SK-N-SH treated with all-trans-retinoic acid at 6 μM for 48 hours (cell line): ENCODE data around the gene NEU4.
"Not testable (repeated sequence)": the region's sequence is repeated elsewhere in the genome, so short reads cannot be mapped to it uniquely, and the experiment has no call there.

Source experiments
- ATAC-seq: fragments of 200-7000 bp; cut with Tn5 transposase; 3 replicates; pipeline ENCODE4 v1.9.1; 2020; ENCODE audit warnings: mild to moderate bottlenecking, moderate library complexity
- ARNTL ChIP-seq: fragments of 450-650 bp; formaldehyde crosslinking; IDR thresholded peaks from 2 replicates; pipeline ENCODE4 v1.5.0; 2020; ENCODE audit warnings: low read depth, mild to moderate bottlenecking, moderate library complexity, borderline replicate concordance
- BACH2 ChIP-seq: fragments of 250-450 bp; sonication (Bioruptor Pico); IDR thresholded peaks from 2 replicates; pipeline ENCODE4 v1.9.0; 2021; ENCODE audit warnings: mild to moderate bottlenecking, borderline replicate concordance
- CSDC2 ChIP-seq: fragments of 250-450 bp; sonication (Bioruptor Pico); IDR thresholded peaks from 2 replicates; pipeline ENCODE4 v1.5.0; 2020; ENCODE audit warnings: mild to moderate bottlenecking, moderate library complexity
- ESRRG ChIP-seq: fragments of 250-450 bp; sonication (Bioruptor Pico); IDR thresholded peaks from 2 replicates; pipeline ENCODE4 v1.6.1; 2021; ENCODE audit warnings: mild to moderate bottlenecking
- GLIS3 ChIP-seq: fragments of 250-450 bp; sonication (Bioruptor Pico); IDR thresholded peaks from 2 replicates; pipeline ENCODE4 v1.5.0; 2020; ENCODE audit warnings: mild to moderate bottlenecking, moderate library complexity
- ISL1 ChIP-seq: fragments of 250-450 bp; sonication (Bioruptor Pico); IDR thresholded peaks from 2 replicates; pipeline ENCODE4 v2.1.2; 2022; ENCODE audit warnings: mild to moderate bottlenecking, moderate library complexity
- OSR1 ChIP-seq: fragments of 250-450 bp; sonication (Bioruptor Pico); IDR thresholded peaks from 2 replicates; pipeline ENCODE4 v1.8.0; 2022; ENCODE audit warnings: moderate library complexity, mild to moderate bottlenecking, inconsistent platforms
- PATZ1 ChIP-seq: fragments of 250-450 bp; sonication (Bioruptor Pico); IDR thresholded peaks from 2 replicates; pipeline ENCODE4 v1.8.0; 2020; ENCODE audit warnings: mild to moderate bottlenecking, moderate library complexity, borderline replicate concordance
- POU6F1 ChIP-seq: fragments of 250-450 bp; sonication (Bioruptor Pico); IDR thresholded peaks from 2 replicates; pipeline ENCODE4 v1.8.0; 2021; ENCODE audit warnings: low read depth, mild to moderate bottlenecking, moderate library complexity, borderline replicate concordance
- PPARA ChIP-seq: fragments of 250-450 bp; sonication (Bioruptor Pico); IDR thresholded peaks from 2 replicates; pipeline ENCODE4 v1.5.0; 2020; ENCODE audit warnings: mild to moderate bottlenecking, borderline replicate concordance
- RARB ChIP-seq: fragments of 250-450 bp; sonication (Bioruptor Pico); IDR thresholded peaks from 2 replicates; pipeline ENCODE4 v1.8.0; 2021; ENCODE audit warnings: mild to moderate bottlenecking, moderate library complexity
- SNAI2 ChIP-seq: fragments of 250-450 bp; sonication (Bioruptor Pico); IDR thresholded peaks from 2 replicates; pipeline ENCODE4 v1.5.0; 2020; ENCODE audit warnings: mild to moderate bottlenecking, moderate library complexity
- TCF4 ChIP-seq: fragments of 250-450 bp; sonication (Bioruptor Pico); IDR thresholded peaks from 2 replicates; pipeline ENCODE4 v1.8.0; 2021; ENCODE audit warnings: mild to moderate bottlenecking, moderate library complexity, borderline replicate concordance
- TOX ChIP-seq: fragments of 250-450 bp; sonication (Bioruptor Pico); IDR thresholded peaks from 2 replicates; pipeline ENCODE4 v1.8.0; 2021; ENCODE audit warnings: mild to moderate bottlenecking, moderate library complexity, borderline replicate concordance
- ZC3H10 ChIP-seq: fragments of 250-450 bp; sonication (Bioruptor Pico); IDR thresholded peaks from 2 replicates; pipeline ENCODE4 v1.5.1; 2021; ENCODE audit warnings: mild to moderate bottlenecking, moderate library complexity
- ZFP3 ChIP-seq: fragments of 250-450 bp; sonication (Bioruptor Pico); IDR thresholded peaks from 2 replicates; pipeline ENCODE4 v1.5.0; 2020; ENCODE audit warnings: mild to moderate bottlenecking, moderate library complexity
- ZFP30 ChIP-seq: fragments of 450-650 bp; formaldehyde crosslinking; IDR thresholded peaks from 2 replicates; pipeline ENCODE4 v1.5.0; 2022; ENCODE audit warnings: mild to moderate bottlenecking, moderate library complexity
- ZNF565 ChIP-seq: fragments of 450-650 bp; formaldehyde crosslinking; conservative IDR thresholded peaks from 2 replicates; pipeline ENCODE4 v1.5.0; 2020; ENCODE audit warnings: low read depth, mild to moderate bottlenecking, moderate library complexity
- ZNF70 ChIP-seq: fragments of 450-650 bp; formaldehyde crosslinking; IDR thresholded peaks from 2 replicates; pipeline ENCODE4 v1.5.0; 2020; ENCODE audit warnings: mild to moderate bottlenecking, moderate library complexity
- ZNF8 ChIP-seq: fragments of 450-650 bp; formaldehyde crosslinking; IDR thresholded peaks from 2 replicates; pipeline ENCODE4 v1.5.0; 2020; ENCODE audit warnings: mild to moderate bottlenecking, moderate library complexity
- TF ChIP-seq, protein P1 (sequence below): fragments of 250-450 bp; sonication (Bioruptor Pico); IDR thresholded peaks from 2 replicates; pipeline ENCODE4 v1.5.1; 2021; ENCODE audit warnings: mild to moderate bottlenecking, moderate library complexity
- TF ChIP-seq, protein P2 (sequence below): fragments of 250-450 bp; sonication (Bioruptor Pico); IDR thresholded peaks from 2 replicates; pipeline ENCODE4 v1.5.0; 2020; ENCODE audit warnings: mild to moderate bottlenecking, moderate library complexity
- TF ChIP-seq, protein P3 (sequence below): fragments of 250-450 bp; sonication (Bioruptor Pico); IDR thresholded peaks from 2 replicates; pipeline ENCODE4 v1.5.1; 2020; ENCODE audit warnings: low read depth, mild to moderate bottlenecking, moderate library complexity

The NEU4 gene

GRCh38 chr2:241777686-241778627, 31.0 kb upstream of the NEU4 start:
- no peak for TF ChIP-seq BACH2 (CRISPR knock-in tag)
- TF ChIP-seq ESRRG (CRISPR knock-in tag): no peak
- TF ChIP-seq POU6F1 (CRISPR knock-in tag): no peak
- TF ChIP-seq SNAI2 (CRISPR knock-in tag): no peak
- TF ChIP-seq OSR1: no peak
- TF ChIP-seq ZNF8 (CRISPR knock-in tag): no peak
- TF ChIP-seq, protein P1, sequence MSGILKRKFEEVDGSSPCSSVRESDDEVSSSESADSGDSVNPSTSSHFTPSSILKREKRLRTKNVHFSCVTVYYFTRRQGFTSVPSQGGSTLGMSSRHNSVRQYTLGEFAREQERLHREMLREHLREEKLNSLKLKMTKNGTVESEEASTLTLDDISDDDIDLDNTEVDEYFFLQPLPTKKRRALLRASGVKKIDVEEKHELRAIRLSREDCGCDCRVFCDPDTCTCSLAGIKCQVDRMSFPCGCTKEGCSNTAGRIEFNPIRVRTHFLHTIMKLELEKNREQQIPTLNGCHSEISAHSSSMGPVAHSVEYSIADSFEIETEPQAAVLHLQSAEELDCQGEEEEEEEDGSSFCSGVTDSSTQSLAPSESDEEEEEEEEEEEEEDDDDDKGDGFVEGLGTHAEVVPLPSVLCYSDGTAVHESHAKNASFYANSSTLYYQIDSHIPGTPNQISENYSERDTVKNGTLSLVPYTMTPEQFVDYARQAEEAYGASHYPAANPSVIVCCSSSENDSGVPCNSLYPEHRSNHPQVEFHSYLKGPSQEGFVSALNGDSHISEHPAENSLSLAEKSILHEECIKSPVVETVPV: no peak
- TF ChIP-seq ISL1: no peak
- no peak for TF ChIP-seq PATZ1
- no peak for TF ChIP-seq TCF4 (CRISPR knock-in tag)
- TF ChIP-seq ZFP30 (CRISPR knock-in tag): no peak
- no peak for TF ChIP-seq RARB (CRISPR knock-in tag)
- TF ChIP-seq GLIS3 (CRISPR knock-in tag): no peak
- TF ChIP-seq ZNF565 (CRISPR knock-in tag): no peak
- TF ChIP-seq TOX (CRISPR knock-in tag): no peak
- TF ChIP-seq, protein P2, sequence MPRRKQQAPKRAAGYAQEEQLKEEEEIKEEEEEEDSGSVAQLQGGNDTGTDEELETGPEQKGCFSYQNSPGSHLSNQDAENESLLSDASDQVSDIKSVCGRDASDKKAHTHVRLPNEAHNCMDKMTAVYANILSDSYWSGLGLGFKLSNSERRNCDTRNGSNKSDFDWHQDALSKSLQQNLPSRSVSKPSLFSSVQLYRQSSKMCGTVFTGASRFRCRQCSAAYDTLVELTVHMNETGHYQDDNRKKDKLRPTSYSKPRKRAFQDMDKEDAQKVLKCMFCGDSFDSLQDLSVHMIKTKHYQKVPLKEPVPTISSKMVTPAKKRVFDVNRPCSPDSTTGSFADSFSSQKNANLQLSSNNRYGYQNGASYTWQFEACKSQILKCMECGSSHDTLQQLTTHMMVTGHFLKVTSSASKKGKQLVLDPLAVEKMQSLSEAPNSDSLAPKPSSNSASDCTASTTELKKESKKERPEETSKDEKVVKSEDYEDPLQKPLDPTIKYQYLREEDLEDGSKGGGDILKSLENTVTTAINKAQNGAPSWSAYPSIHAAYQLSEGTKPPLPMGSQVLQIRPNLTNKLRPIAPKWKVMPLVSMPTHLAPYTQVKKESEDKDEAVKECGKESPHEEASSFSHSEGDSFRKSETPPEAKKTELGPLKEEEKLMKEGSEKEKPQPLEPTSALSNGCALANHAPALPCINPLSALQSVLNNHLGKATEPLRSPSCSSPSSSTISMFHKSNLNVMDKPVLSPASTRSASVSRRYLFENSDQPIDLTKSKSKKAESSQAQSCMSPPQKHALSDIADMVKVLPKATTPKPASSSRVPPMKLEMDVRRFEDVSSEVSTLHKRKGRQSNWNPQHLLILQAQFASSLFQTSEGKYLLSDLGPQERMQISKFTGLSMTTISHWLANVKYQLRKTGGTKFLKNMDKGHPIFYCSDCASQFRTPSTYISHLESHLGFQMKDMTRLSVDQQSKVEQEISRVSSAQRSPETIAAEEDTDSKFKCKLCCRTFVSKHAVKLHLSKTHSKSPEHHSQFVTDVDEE (CRISPR knock-in tag): no peak
- no peak for TF ChIP-seq CSDC2
- no peak for TF ChIP-seq ZC3H10 (CRISPR knock-in tag)
- ATAC-seq: no peak

DNA sequence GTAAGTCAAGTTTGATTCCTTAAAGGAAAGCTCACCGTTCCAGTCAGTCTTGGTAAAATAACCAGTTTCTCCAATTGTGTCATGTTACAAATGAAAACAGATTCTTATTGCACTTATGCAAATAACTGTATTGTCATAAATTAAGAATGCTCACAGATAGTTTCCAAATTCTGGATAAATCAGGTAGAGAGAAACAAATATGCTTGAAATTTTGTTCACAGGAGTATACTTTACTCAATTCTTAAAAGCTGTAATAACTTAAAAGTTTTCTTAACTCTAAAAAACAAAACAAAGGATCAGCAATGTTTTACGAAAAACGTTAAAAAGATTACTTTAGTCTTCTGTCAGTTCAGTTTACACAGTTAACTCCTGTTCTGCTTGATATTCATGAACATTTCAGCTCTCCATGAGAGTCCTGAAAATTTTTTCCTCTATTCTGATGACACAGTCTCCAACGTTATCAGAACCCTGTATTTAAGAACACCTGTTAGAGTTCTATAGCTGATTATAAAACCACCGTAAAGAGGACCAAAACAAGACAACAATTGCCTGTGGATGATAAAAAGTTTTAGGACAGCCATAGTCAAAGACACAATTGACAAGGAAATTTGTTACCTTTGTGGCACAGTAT, 27.9 kb upstream of the NEU4 start:
- ATAC-seq: no peak
- TF ChIP-seq SNAI2 (CRISPR knock-in tag): no peak
- TF ChIP-seq, protein P3, sequence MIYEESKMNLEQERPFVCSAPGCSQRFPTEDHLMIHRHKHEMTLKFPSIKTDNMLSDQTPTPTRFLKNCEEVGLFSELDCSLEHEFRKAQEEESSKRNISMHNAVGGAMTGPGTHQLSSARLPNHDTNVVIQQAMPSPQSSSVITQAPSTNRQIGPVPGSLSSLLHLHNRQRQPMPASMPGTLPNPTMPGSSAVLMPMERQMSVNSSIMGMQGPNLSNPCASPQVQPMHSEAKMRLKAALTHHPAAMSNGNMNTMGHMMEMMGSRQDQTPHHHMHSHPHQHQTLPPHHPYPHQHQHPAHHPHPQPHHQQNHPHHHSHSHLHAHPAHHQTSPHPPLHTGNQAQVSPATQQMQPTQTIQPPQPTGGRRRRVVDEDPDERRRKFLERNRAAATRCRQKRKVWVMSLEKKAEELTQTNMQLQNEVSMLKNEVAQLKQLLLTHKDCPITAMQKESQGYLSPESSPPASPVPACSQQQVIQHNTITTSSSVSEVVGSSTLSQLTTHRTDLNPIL (CRISPR knock-in tag): no peak
- TF ChIP-seq ISL1: no peak
- no peak for TF ChIP-seq ZNF8 (CRISPR knock-in tag)
- TF ChIP-seq ZNF565 (CRISPR knock-in tag): no peak
- TF ChIP-seq ZNF70 (CRISPR knock-in tag): no peak
- TF ChIP-seq ARNTL: no peak
- TF ChIP-seq RARB (CRISPR knock-in tag): no peak
- no peak for TF ChIP-seq PATZ1
- TF ChIP-seq PPARA (CRISPR knock-in tag): no peak
- no peak for TF ChIP-seq ZFP3
- no peak for TF ChIP-seq BACH2 (CRISPR knock-in tag)
- no peak for TF ChIP-seq GLIS3 (CRISPR knock-in tag)
- TF ChIP-seq TCF4 (CRISPR knock-in tag): no peak

DNA sequence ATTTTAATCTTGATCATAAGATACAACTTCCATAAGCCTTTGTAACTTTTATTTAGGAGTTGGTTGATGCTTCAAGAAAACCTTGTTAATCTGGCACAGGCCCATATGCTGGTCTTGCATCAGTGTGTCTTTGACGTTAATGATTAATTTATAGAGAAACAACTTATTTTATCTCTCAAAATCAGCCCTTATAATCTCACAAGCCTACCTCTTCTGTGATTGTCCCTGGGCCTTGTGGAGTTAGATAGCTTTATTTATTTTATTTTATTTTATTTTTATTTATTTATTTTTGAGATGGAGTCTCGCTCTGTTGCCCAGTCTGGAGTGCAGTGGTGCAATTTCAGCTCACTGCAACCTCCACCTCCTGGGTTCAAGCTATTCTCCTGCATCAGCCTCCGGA, 26.9 kb upstream of the NEU4 start:
- ATAC-seq: not testable (repeated sequence)
